Thyroid gland (tissue), 4 donors: ENCODE results near the gene PAGR1. TPM values are rescaled to one million over a fixed set of nuclear protein-coding genes. Genes with fewer than 3 reads are reported as not detected.
"Not testable (repeated sequence)": the region's sequence is repeated elsewhere in the genome, so short reads cannot be mapped to it uniquely, and the experiment has no call there.

ENCODE experiments used
- DNase-seq, 2 donors: peaks; one replicate each; pipeline ENCODE4 v3.0.0-alpha.2; 2019
- H3K27ac ChIP-seq, 3 donors: fragments of 200-600 bp; sonication (generic); 1 replicate in 2 of 3; 2 replicates in 1 of 3; pipeline ENCODE4 v1.5.1; 2016 to 2019; ENCODE audit warnings: mild to moderate bottlenecking in 1 of 3, moderate library complexity in 1 of 3
- H3K27me3 ChIP-seq: fragments of 200-600 bp; sonication (generic); one replicate; pipeline ENCODE4 v1.5.1; 2019
- H3K36me3 ChIP-seq, 2 donors: fragments of 200-600 bp; sonication (generic); one replicate each; pipeline ENCODE4 v1.5.1; 2016 to 2019
- H3K4me1 ChIP-seq, 2 donors: fragments of 200-600 bp; sonication (generic); one replicate each; pipeline ENCODE4 v1.5.1; 2017 to 2019
- H3K4me3 ChIP-seq, 3 donors: fragments of 200-600 bp; sonication (generic); replicated peaks in 1 of 3; 1 replicate in 2 of 3; 2 replicates in 1 of 3; pipeline ENCODE4 v1.5.1; 2016; ENCODE audit warnings: mild to moderate bottlenecking in 1 of 3
- H3K9me3 ChIP-seq: fragments of 200-600 bp; sonication (generic); one replicate; pipeline ENCODE4 v1.5.1; 2017
- CTCF ChIP-seq, 6 experiments: fragments of 200-600 bp in 3 of 6; fragments of 450-650 bp in 3 of 6; sonication (generic) in 3 of 6; IDR thresholded peaks; one replicate each; pipeline ENCODE4 v1.5.1; 2016 to 2019; ENCODE audit warnings: antibody characterized with exemption in 6 of 6, mild to moderate bottlenecking in 2 of 6, inconsistent platforms in 1 of 6, moderate library complexity in 1 of 6
- POLR2A ChIP-seq, 2 donors: fragments of 450-650 bp; IDR thresholded peaks; one replicate each; pipeline ENCODE4 v1.6.1; 2017; ENCODE audit warnings: antibody characterized with exemption in 2 of 2, mild to moderate bottlenecking in 2 of 2, moderate library complexity in 1 of 2
- WGBS, 2 donors: methylation state at CpG; one replicate each; pipeline ENCODE4 v1.1.5; 2017; 5-methylcytosine and 5-hydroxymethylcytosine counted together
- intact Hi-C: fragments of 100-400 bp; cut with DNase I; formaldehyde crosslinking; loops from one replicate; pipeline ENCODE4 v1.15.1; 2023
- total RNA-seq, 4 donors: library from RNA; depleted of rRNA; stranded (reverse); fragments of >200 nt; gene quantifications; one replicate each; pipeline ENCODE4 v1.2.3, GENCODE V29; 2016

PAGR1 gene
- total RNA-seq, 4 donors from 2014 or later = 38.2 to 75.0 (median 55.2) TPM

GRCh38 chr16:29826342-29826695, 10.4 kb downstream of the PAGR1 start:
- no peaks in the 10 kb centered on the region for H3K9me3 ChIP-seq
- peaks cover 26 to 53% of the 10 kb centered on the region in 2 donors for H3K4me1 ChIP-seq
- no peak for TF ChIP-seq CTCF (IDR thresholded peaks at IDR 0.05)
- no peak for TF ChIP-seq POLR2A (IDR thresholded peaks at IDR 0.05)
- WGBS, 2 donors = 93 to 97% methylated on average over 8 of the region's 8 CpGs
- no peak overlapping the region for H3K4me3 ChIP-seq
- DNase-seq = no peak
- intact Hi-C loops = no loop called here
- H3K27ac ChIP-seq = peak overlapping the region in 2 of 3 donors; percentile 62
- no peaks in the 10 kb centered on the region for H3K27me3 ChIP-seq
- H3K36me3 ChIP-seq = peaks cover 1 to 5% of the 10 kb centered on the region in 2 donors

GRCh38 chr16:29830774-29831173, 14.8 kb downstream of the PAGR1 start:
- WGBS, 2 donors = 94 to 95% methylated on average over 11 of the region's 11 CpGs
- Histone ChIP-seq H3K4me1 (peaks cover under 1 to 8% of the 10 kb centered on the region in 2 donors), H3K4me3 (no peak overlapping the region), H3K9me3 (no peaks in the 10 kb centered on the region), H3K36me3 (peaks cover 22 to 25% of the 10 kb centered on the region in 2 donors), H3K27me3 (no peaks in the 10 kb centered on the region), H3K27ac (no peak overlapping the region)
- intact Hi-C loops = loop anchor here (10.0 kb wide), 1 partner anchor 194 kb away; the partner anchor contains the start of gene C16orf92
- no peak for DNase-seq
- TF ChIP-seq CTCF (IDR thresholded peaks at IDR 0.05) = no peak
- TF ChIP-seq POLR2A (IDR thresholded peaks at IDR 0.05) = no peak

GRCh38 chr16:29831490-29831889, 15.5 kb downstream of the PAGR1 start:
- Histone ChIP-seq H3K27me3 (no peaks in the 10 kb centered on the region), H3K9me3 (no peaks in the 10 kb centered on the region), H3K4me3 (no peak overlapping the region), H3K4me1 (peaks cover 0 to 3% of the 10 kb centered on the region in 2 donors), H3K27ac (no peak overlapping the region), H3K36me3 (peaks cover 26 to 29% of the 10 kb centered on the region in 2 donors)
- no peak for DNase-seq
- WGBS, 2 donors = 87 to 88% methylated on average over 2 of the region's 2 CpGs
- intact Hi-C loops = loop anchor here (10.0 kb wide), 1 partner anchor 193 kb away; the partner anchor contains the start of gene C16orf92
- no peak for TF ChIP-seq POLR2A (IDR thresholded peaks at IDR 0.05)
- TF ChIP-seq CTCF (IDR thresholded peaks at IDR 0.05) = no peak

GRCh38 chr16:29833219-29833618, 17.3 kb downstream of the PAGR1 start:
- not testable (repeated sequence) for H3K4me1 ChIP-seq, DNase-seq, H3K4me3 ChIP-seq, H3K27me3 ChIP-seq, H3K9me3 ChIP-seq, H3K27ac ChIP-seq
- intact Hi-C loops = loop anchor here (10.0 kb wide), 1 partner anchor 192 kb away; the partner anchor contains the start of gene C16orf92
- 97 to 98% methylated on average over 4 of the region's 4 CpGs for WGBS, 2 donors
- H3K36me3 ChIP-seq = peaks cover 39 to 45% of the 10 kb centered on the region in 2 donors

- no peak overlapping the region for H3K27ac ChIP-seq
- no peaks in the 10 kb centered on the region for H3K4me1 ChIP-seq
- peaks cover 42 to 53% of the 10 kb centered on the region in 2 donors for H3K36me3 ChIP-seq
- H3K27me3 ChIP-seq = no peaks in the 10 kb centered on the region
- H3K9me3 ChIP-seq = no peaks in the 10 kb centered on the region
- TF ChIP-seq POLR2A (IDR thresholded peaks at IDR 0.05) = no peak
- TF ChIP-seq CTCF (IDR thresholded peaks at IDR 0.05) = no peak
- intact Hi-C loops = loop anchor here (10.0 kb wide), 1 partner anchor 191 kb away; the partner anchor contains the start of gene C16orf92
- WGBS, 2 donors = 92 to 94% methylated on average over 5 of the region's 5 CpGs
- no peak overlapping the region for H3K4me3 ChIP-seq
- DNase-seq = no peak
Observed at GRCh38 chr16:29834079-29834478, 18.1 kb downstream of the PAGR1 start.
